Measurements from ENCODE around the gene MTO1. TPM values are rescaled to one million over a fixed set of nuclear protein-coding genes. Genes with fewer than 3 reads are reported as not detected.
"Not testable (repeated sequence)": the region's sequence is repeated elsewhere in the genome, so short reads cannot be mapped to it uniquely, and the experiment has no call there.

MTO1 gene
- total and polyA plus RNA-seq, 2 donors from 2014 or later = 14.9 to 32.8 TPM

- Histone ChIP-seq H3K9me3 (ENCODE audit: control insufficient read depth in 2 of 3, insufficient read depth in 1 of 3, low read length in 3 of 3) (no peaks in the 10 kb centered on the region), H3K9ac (ENCODE audit: low read length in 3 of 3) (no peak overlapping the region), H3K27ac (ENCODE audit: low read depth in 2 of 2, low read length in 2 of 2) (no peak overlapping the region), H3K4me1 (ENCODE audit: control insufficient read depth in 2 of 3, insufficient read depth in 2 of 3, low read depth in 1 of 3, low read length in 3 of 3) (peaks cover 0 to 3% (median 0%) of the 10 kb centered on the region in 3 donors), H3K4me3 (ENCODE audit: low read length in 3 of 3) (no peak overlapping the region), H3K27me3 (ENCODE audit: control insufficient read depth, insufficient read depth, low read length) (no peaks in the 10 kb centered on the region), H3K36me3 (ENCODE audit: control insufficient read depth in 2 of 3, insufficient read depth in 3 of 3, low read length in 3 of 3) (no peaks in the 10 kb centered on the region)
- DNase-seq = no peak
- FAIRE-seq = no peak
- TF ChIP-seq, protein P1, sequence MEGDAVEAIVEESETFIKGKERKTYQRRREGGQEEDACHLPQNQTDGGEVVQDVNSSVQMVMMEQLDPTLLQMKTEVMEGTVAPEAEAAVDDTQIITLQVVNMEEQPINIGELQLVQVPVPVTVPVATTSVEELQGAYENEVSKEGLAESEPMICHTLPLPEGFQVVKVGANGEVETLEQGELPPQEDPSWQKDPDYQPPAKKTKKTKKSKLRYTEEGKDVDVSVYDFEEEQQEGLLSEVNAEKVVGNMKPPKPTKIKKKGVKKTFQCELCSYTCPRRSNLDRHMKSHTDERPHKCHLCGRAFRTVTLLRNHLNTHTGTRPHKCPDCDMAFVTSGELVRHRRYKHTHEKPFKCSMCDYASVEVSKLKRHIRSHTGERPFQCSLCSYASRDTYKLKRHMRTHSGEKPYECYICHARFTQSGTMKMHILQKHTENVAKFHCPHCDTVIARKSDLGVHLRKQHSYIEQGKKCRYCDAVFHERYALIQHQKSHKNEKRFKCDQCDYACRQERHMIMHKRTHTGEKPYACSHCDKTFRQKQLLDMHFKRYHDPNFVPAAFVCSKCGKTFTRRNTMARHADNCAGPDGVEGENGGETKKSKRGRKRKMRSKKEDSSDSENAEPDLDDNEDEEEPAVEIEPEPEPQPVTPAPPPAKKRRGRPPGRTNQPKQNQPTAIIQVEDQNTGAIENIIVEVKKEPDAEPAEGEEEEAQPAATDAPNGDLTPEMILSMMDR (IDR thresholded peaks at IDR 0.05; ENCODE audit: borderline replicate concordance, extremely low read depth, insufficient read depth) = no peak
- intact Hi-C loops (cut with DNase I) = no loop called here
Observed at GRCh38 chr6:73542891-73543290, 81.4 kb downstream of the MTO1 start.

- FAIRE-seq (no peak), DNase-seq (no peak)
- Histone ChIP-seq H3K27me3 (ENCODE audit: control insufficient read depth, insufficient read depth, low read length) (no peaks in the 10 kb centered on the region), H3K9ac (ENCODE audit: low read length in 3 of 3) (no peak overlapping the region), H3K27ac (ENCODE audit: low read depth in 2 of 2, low read length in 2 of 2) (no peak overlapping the region), H3K9me3 (ENCODE audit: control insufficient read depth in 2 of 3, insufficient read depth in 1 of 3, low read length in 3 of 3) (no peaks in the 10 kb centered on the region), H3K4me1 (ENCODE audit: control insufficient read depth in 2 of 3, insufficient read depth in 2 of 3, low read depth in 1 of 3, low read length in 3 of 3) (peaks cover 0 to 3% (median 0%) of the 10 kb centered on the region in 3 donors), H3K36me3 (ENCODE audit: control insufficient read depth in 2 of 3, insufficient read depth in 3 of 3, low read length in 3 of 3) (no peaks in the 10 kb centered on the region), H3K4me3 (ENCODE audit: low read length in 3 of 3) (no peak overlapping the region)
- TF ChIP-seq, protein P1 (IDR thresholded peaks at IDR 0.05; ENCODE audit: borderline replicate concordance, extremely low read depth, insufficient read depth) = no peak
- intact Hi-C loops (cut with DNase I) = no loop called here
Observed at GRCh38 chr6:73547036-73547435, 85.5 kb downstream of the MTO1 start.

- FAIRE-seq (no peak), DNase-seq (no peak)
- Histone ChIP-seq H3K27ac (ENCODE audit: low read depth in 2 of 2, low read length in 2 of 2) (no peak overlapping the region), H3K27me3 (ENCODE audit: control insufficient read depth, insufficient read depth, low read length) (no peaks in the 10 kb centered on the region), H3K4me3 (ENCODE audit: low read length in 3 of 3) (no peak overlapping the region), H3K9me3 (ENCODE audit: control insufficient read depth in 2 of 3, insufficient read depth in 1 of 3, low read length in 3 of 3) (no peaks in the 10 kb centered on the region), H3K4me1 (ENCODE audit: control insufficient read depth in 2 of 3, insufficient read depth in 2 of 3, low read depth in 1 of 3, low read length in 3 of 3) (peaks cover 0 to 3% (median 0%) of the 10 kb centered on the region in 3 donors), H3K9ac (ENCODE audit: low read length in 3 of 3) (no peak overlapping the region), H3K36me3 (ENCODE audit: control insufficient read depth in 2 of 3, insufficient read depth in 3 of 3, low read length in 3 of 3) (no peaks in the 10 kb centered on the region)
- TF ChIP-seq, protein P1 (IDR thresholded peaks at IDR 0.05; ENCODE audit: borderline replicate concordance, extremely low read depth, insufficient read depth) = no peak
- intact Hi-C loops (cut with DNase I) = no loop called here
Observed at GRCh38 chr6:73548458-73549446, 87.2 kb downstream of the MTO1 start.

DNA sequence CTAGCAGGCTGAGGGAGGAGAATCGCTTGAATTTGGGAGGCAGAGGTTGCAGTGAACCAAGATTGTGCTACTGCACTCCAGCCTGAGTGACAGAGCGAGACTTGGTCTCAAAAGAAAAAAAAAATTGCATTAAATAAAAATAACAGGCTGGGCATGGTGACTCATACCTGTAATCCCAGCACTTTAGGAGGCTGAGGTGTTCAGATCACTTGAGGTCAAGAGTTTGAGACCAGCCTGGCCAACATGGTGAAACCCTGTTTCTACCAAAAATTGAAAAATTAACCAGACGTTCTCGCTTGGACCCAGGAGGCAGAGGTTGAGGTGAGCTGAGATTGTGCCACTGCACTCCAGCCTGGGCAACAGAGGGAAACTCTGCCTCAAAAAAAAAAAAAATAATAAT lies 89.6 kb downstream of the MTO1 start:
- H3K27ac ChIP-seq (ENCODE audit: low read depth in 2 of 2, low read length in 2 of 2); H3K9ac ChIP-seq (ENCODE audit: low read length in 3 of 3); DNase-seq; H3K36me3 ChIP-seq (ENCODE audit: control insufficient read depth in 2 of 3, insufficient read depth in 3 of 3, low read length in 3 of 3); intact Hi-C loops (cut with DNase I); H3K4me1 ChIP-seq (ENCODE audit: control insufficient read depth in 2 of 3, insufficient read depth in 2 of 3, low read depth in 1 of 3, low read length in 3 of 3); H3K4me3 ChIP-seq (ENCODE audit: low read length in 3 of 3); FAIRE-seq; H3K9me3 ChIP-seq (ENCODE audit: control insufficient read depth in 2 of 3, insufficient read depth in 1 of 3, low read length in 3 of 3); H3K27me3 ChIP-seq (ENCODE audit: control insufficient read depth, insufficient read depth, low read length): not testable (repeated sequence)

- H3K36me3 ChIP-seq (ENCODE audit: control insufficient read depth in 2 of 3, insufficient read depth in 3 of 3, low read length in 3 of 3); H3K4me1 ChIP-seq (ENCODE audit: control insufficient read depth in 2 of 3, insufficient read depth in 2 of 3, low read depth in 1 of 3, low read length in 3 of 3); intact Hi-C loops (cut with DNase I); H3K9ac ChIP-seq (ENCODE audit: low read length in 3 of 3); FAIRE-seq; H3K27ac ChIP-seq (ENCODE audit: low read depth in 2 of 2, low read length in 2 of 2); H3K4me3 ChIP-seq (ENCODE audit: low read length in 3 of 3); H3K9me3 ChIP-seq (ENCODE audit: control insufficient read depth in 2 of 3, insufficient read depth in 1 of 3, low read length in 3 of 3); DNase-seq; H3K27me3 ChIP-seq (ENCODE audit: control insufficient read depth, insufficient read depth, low read length): not testable (repeated sequence)
Observed at GRCh38 chr6:73555380-73555949, 93.9 kb downstream of the MTO1 start.
